Adrenal gland (tissue), 12 donors: ENCODE measurements around the gene ARHGAP25. TPM values are rescaled to one million over a fixed set of nuclear protein-coding genes. Genes with fewer than 3 reads are reported as not detected.

ENCODE experiments used
- DNase-seq, 7 donors: peaks; one replicate each; pipeline ENCODE4 v3.0.0-alpha.2; 2019 to 2020
- H3K27ac ChIP-seq, 5 donors: fragments of 200-600 bp; sonication (generic) in 4 of 5; 1 replicate in 3 of 5; 2 replicates in 2 of 5; pipeline versions ENCODE4 v1.5.1 to v1.8.0; 2016 to 2020; ENCODE audit warnings: mild to moderate bottlenecking in 1 of 5
- H3K27me3 ChIP-seq: fragments of 200-600 bp; 2 replicates; pipeline ENCODE4 v1.8.0; 2021
- H3K36me3 ChIP-seq, 2 donors: fragments of 200-600 bp; replicated peaks in 1 of 2; 1 replicate in 1 of 2; 2 replicates in 1 of 2; pipeline versions ENCODE4 v1.5.1 to v1.8.0; 2018 to 2022
- H3K4me1 ChIP-seq, 2 donors: fragments of 200-600 bp; replicated peaks in 1 of 2; 1 replicate in 1 of 2; 2 replicates in 1 of 2; pipeline versions ENCODE4 v1.5.1 to v1.8.0; 2018 to 2021
- H3K4me3 ChIP-seq, 4 donors: fragments of 200-600 bp; sonication (generic) in 3 of 4; one replicate each; pipeline ENCODE4 v1.5.1; 2016 to 2018
- H3K9me3 ChIP-seq, 3 donors: fragments of 200-600 bp; sonication (generic) in 1 of 3; replicated peaks in 1 of 3; 1 replicate in 2 of 3; 2 replicates in 1 of 3; pipeline versions ENCODE4 v1.5.1 to v1.8.0; 2016 to 2021
- CTCF ChIP-seq, 6 experiments: fragments of 450-650 bp in 4 of 6; fragments of 200-600 bp in 2 of 6; sonication (generic) in 1 of 6; IDR thresholded peaks; 1 replicate in 5 of 6; 2 replicates in 1 of 6; pipeline versions ENCODE4 v1.5.1 to v1.8.0; 2016 to 2021; ENCODE audit warnings: antibody characterized with exemption in 6 of 6, mild to moderate bottlenecking in 2 of 6, moderate library complexity in 1 of 6
- POLR2A ChIP-seq, 2 donors: fragments of 450-650 bp; IDR thresholded peaks; one replicate each; pipeline ENCODE4 v1.6.1; 2017; ENCODE audit warnings: antibody characterized with exemption in 2 of 2, mild to moderate bottlenecking in 2 of 2, moderate library complexity in 1 of 2
- WGBS, 4 donors: extraction: QIAGEN DNeasy Blood & Tissue Kit in 2 of 4; methylation state at CpG; one replicate each; pipeline versions ENCODE4 v1.1.5 to v1.1.7; 2013 to 2017; 5-methylcytosine and 5-hydroxymethylcytosine counted together
- intact Hi-C, 2 donors: fragments of 100-400 bp; cut with DNase I; formaldehyde crosslinking; loops; one replicate each; pipeline versions ENCODE4 v1.14.1 to v1.15.0; 2022 to 2023
- polyA plus RNA-seq, 3 donors: library from polyadenylated mRNA; stranded (reverse); fragments of 200-250 nt in 2 of 3; fragments of 350-450 nt in 1 of 3; fragmentation: Illumina TruSeq in 1 of 3; extraction: RNeasy Lipid Tissue Mini Kit (QIAGEN cat#74804) in 1 of 3; gene quantifications; one replicate each; pipeline ENCODE4 v1.2.3, GENCODE V29; 2013 to 2014
- total RNA-seq, 9 donors: library from RNA; depleted of rRNA in 4 of 9; stranded (reverse); fragments of >200 nt in 4 of 9; fragments of 120-200 nt in 1 of 9; fragmentation: NEBNext Ultra II Directional in 1 of 9; extraction: Animal tissue kit (Norgen Biotek cat#: 25700) in 1 of 9; gene quantifications; one replicate each; pipeline versions ENCODE4 v1.1.0 to v1.2.4, GENCODE V29; 2013 to 2023
- donor health status: healthy with polysubstance abuse.
- donor health status: Bipolar disorder and iron deficiency.
- donor health status: DM: yes; HTN: yes; CAD: no.
- donor health status: DM: no; HTN: no; CAD: no.
- donor health status: DM: no; HTN: no; CAD: no.
- donor health status: DM: yes; HTN: yes; CAD: no.

Gene ARHGAP25
- total and polyA plus RNA-seq, 12 donors = 5.5 to 17.6 (median 10.6) TPM

- H3K4me1 ChIP-seq = no peaks in the 10 kb centered on the region
- H3K27ac ChIP-seq = no peak overlapping the region
- no peak for DNase-seq
- no peaks in the 10 kb centered on the region for H3K27me3 ChIP-seq
- no peaks in the 10 kb centered on the region for H3K9me3 ChIP-seq
- H3K36me3 ChIP-seq = no peaks in the 10 kb centered on the region
- 63 to 78% (median 74%) methylated on average over 5 to 8 of the region's 8 CpGs for WGBS, 4 donors
- no peak overlapping the region for H3K4me3 ChIP-seq
- TF ChIP-seq CTCF (IDR thresholded peaks at IDR 0.05) (no peak), POLR2A (IDR thresholded peaks at IDR 0.05) (no peak)
- intact Hi-C loops = no loop called here
These were observed 11.9 kb upstream of the ARHGAP25 start for GRCh38 chr2:68722712-68723111.

- Histone ChIP-seq H3K27ac (no peak overlapping the region), H3K4me3 (no peak overlapping the region), H3K9me3 (no peaks in the 10 kb centered on the region), H3K4me1 (no peaks in the 10 kb centered on the region), H3K36me3 (no peaks in the 10 kb centered on the region), H3K27me3 (no peaks in the 10 kb centered on the region)
- 72 to 100% (median 78%) methylated on average over 1 to 2 of the region's 2 CpGs for WGBS, 4 donors
- intact Hi-C loops = no loop called here
- TF ChIP-seq POLR2A (IDR thresholded peaks at IDR 0.05) (no peak), CTCF (IDR thresholded peaks at IDR 0.05) (no peak)
- DNase-seq = no peak
These were observed 11.4 kb upstream of the ARHGAP25 start for GRCh38 chr2:68723181-68723580.

GRCh38 chr2:68726100-68726499 lies 8.5 kb upstream of the ARHGAP25 start:
- Histone ChIP-seq H3K9me3 (no peaks in the 10 kb centered on the region), H3K4me1 (no peaks in the 10 kb centered on the region), H3K4me3 (no peak overlapping the region), H3K36me3 (no peaks in the 10 kb centered on the region), H3K27ac (no peak overlapping the region), H3K27me3 (no peaks in the 10 kb centered on the region)
- no peak for DNase-seq
- TF ChIP-seq POLR2A (IDR thresholded peaks at IDR 0.05) (no peak), CTCF (IDR thresholded peaks at IDR 0.05) (no peak)
- 45 to 73% (median 60%) methylated on average over 6 of the region's 6 CpGs for WGBS, 4 donors
- intact Hi-C loops = no loop called here

- H3K4me1 ChIP-seq = no peaks in the 10 kb centered on the region
- DNase-seq = peak in 2 of 7 donors; percentile 36 to 48
- intact Hi-C loops = no loop called here
- no peak overlapping the region for H3K4me3 ChIP-seq
- H3K27ac ChIP-seq = no peak overlapping the region
- TF ChIP-seq CTCF (IDR thresholded peaks at IDR 0.05) = no peak
- H3K9me3 ChIP-seq = no peaks in the 10 kb centered on the region
- 66 to 80% (median 69%) methylated on average over 11 of the region's 11 CpGs for WGBS, 4 donors
- H3K27me3 ChIP-seq = no peaks in the 10 kb centered on the region
- H3K36me3 ChIP-seq = no peaks in the 10 kb centered on the region
These were observed 7.8 kb upstream of the ARHGAP25 start for GRCh38 chr2:68726608-68727367.
